Measurements from ENCODE around the gene HEPACAM.

HEPACAM gene

GRCh38 chr11:124875401-124875800, 60.4 kb downstream of the HEPACAM start:
- TF ChIP-seq POLR2AphosphoS5 (IDR thresholded peaks at IDR 0.05; ENCODE audit: low read depth, low read length) (no peak), PAX5 (IDR thresholded peaks at IDR 0.05; ENCODE audit: insufficient read depth, low read length, severe bottlenecking) (no peak), POU2F2 (IDR thresholded peaks at IDR 0.05; ENCODE audit: low read depth, low read length) (no peak), TAF1 (IDR thresholded peaks at IDR 0.05; ENCODE audit: low read depth, low read length) (no peak), POLR2A (IDR thresholded peaks at IDR 0.05; ENCODE audit: low read depth, low read length) (no peak), SPI1 (IDR thresholded peaks at IDR 0.05; ENCODE audit: low read depth, low read length) (no peak)
- no peak for FAIRE-seq
- no peak for DNase-seq (ENCODE audit: insufficient read length, low spot score)

- DNase-seq (ENCODE audit: insufficient read length, low spot score) (no peak), FAIRE-seq (no peak)
- no peak for TF ChIP-seq TAF1 (IDR thresholded peaks at IDR 0.05; ENCODE audit: low read depth, low read length)
- no peak for TF ChIP-seq POLR2AphosphoS5 (IDR thresholded peaks at IDR 0.05; ENCODE audit: low read depth, low read length)
- TF ChIP-seq POLR2A (IDR thresholded peaks at IDR 0.05; ENCODE audit: low read depth, low read length): no peak
- TF ChIP-seq SPI1 (IDR thresholded peaks at IDR 0.05; ENCODE audit: low read depth, low read length): no peak
- no peak for TF ChIP-seq POU2F2 (IDR thresholded peaks at IDR 0.05; ENCODE audit: low read depth, low read length)
- TF ChIP-seq PAX5 (IDR thresholded peaks at IDR 0.05; ENCODE audit: insufficient read depth, low read length, severe bottlenecking): no peak
Observed at GRCh38 chr11:124874571-124875255, 61.1 kb downstream of the HEPACAM start.

DNA sequence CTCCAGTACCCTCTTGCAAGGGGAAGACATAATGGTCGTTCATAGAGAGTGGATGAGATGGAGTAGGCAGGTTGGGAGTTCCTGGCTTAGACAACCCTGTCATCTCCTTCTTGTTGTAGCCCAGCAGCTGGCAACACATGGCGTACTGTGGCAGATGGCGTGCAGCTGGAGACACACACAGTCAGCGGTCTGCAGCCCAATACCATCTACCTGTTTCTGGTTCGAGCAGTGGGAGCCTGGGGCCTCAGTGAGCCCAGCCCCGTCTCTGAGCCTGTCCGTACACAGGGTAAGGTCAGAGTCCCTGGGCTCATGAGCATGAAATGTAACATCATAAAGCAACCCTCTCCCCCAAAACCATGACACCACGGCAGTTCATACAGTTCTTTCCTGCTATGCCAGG, 61.9 kb downstream of the HEPACAM start:
- no peak for FAIRE-seq
- TF ChIP-seq POU2F2 (IDR thresholded peaks at IDR 0.05; ENCODE audit: low read depth, low read length) (no peak), TAF1 (IDR thresholded peaks at IDR 0.05; ENCODE audit: low read depth, low read length) (no peak), POLR2AphosphoS5 (IDR thresholded peaks at IDR 0.05; ENCODE audit: low read depth, low read length) (no peak), PAX5 (IDR thresholded peaks at IDR 0.05; ENCODE audit: insufficient read depth, low read length, severe bottlenecking) (no peak), POLR2A (IDR thresholded peaks at IDR 0.05; ENCODE audit: low read depth, low read length) (no peak), SPI1 (IDR thresholded peaks at IDR 0.05; ENCODE audit: low read depth, low read length) (no peak)
- DNase-seq (ENCODE audit: insufficient read length, low spot score): no peak

GRCh38 chr11:124872741-124873140, 63.1 kb downstream of the HEPACAM start:
- TF ChIP-seq TAF1 (IDR thresholded peaks at IDR 0.05; ENCODE audit: low read depth, low read length): no peak
- TF ChIP-seq SPI1 (IDR thresholded peaks at IDR 0.05; ENCODE audit: low read depth, low read length): no peak
- no peak for TF ChIP-seq POU2F2 (IDR thresholded peaks at IDR 0.05; ENCODE audit: low read depth, low read length)
- TF ChIP-seq PAX5 (IDR thresholded peaks at IDR 0.05; ENCODE audit: insufficient read depth, low read length, severe bottlenecking): no peak
- TF ChIP-seq POLR2AphosphoS5 (IDR thresholded peaks at IDR 0.05; ENCODE audit: low read depth, low read length): no peak
- no peak for TF ChIP-seq POLR2A (IDR thresholded peaks at IDR 0.05; ENCODE audit: low read depth, low read length)
- DNase-seq (ENCODE audit: insufficient read length, low spot score) (no peak), FAIRE-seq (no peak)

- FAIRE-seq (no peak), DNase-seq (ENCODE audit: insufficient read length, low spot score) (no peak)
- TF ChIP-seq POLR2AphosphoS5 (IDR thresholded peaks at IDR 0.05; ENCODE audit: low read depth, low read length) (no peak), TAF1 (IDR thresholded peaks at IDR 0.05; ENCODE audit: low read depth, low read length) (no peak), SPI1 (IDR thresholded peaks at IDR 0.05; ENCODE audit: low read depth, low read length) (no peak), PAX5 (IDR thresholded peaks at IDR 0.05; ENCODE audit: insufficient read depth, low read length, severe bottlenecking) (no peak), POU2F2 (IDR thresholded peaks at IDR 0.05; ENCODE audit: low read depth, low read length) (no peak), POLR2A (IDR thresholded peaks at IDR 0.05; ENCODE audit: low read depth, low read length) (no peak)
Observed at GRCh38 chr11:124872280-124872679, 63.6 kb downstream of the HEPACAM start.

GRCh38 chr11:124870430-124870829, 65.4 kb downstream of the HEPACAM start:
- DNase-seq (ENCODE audit: insufficient read length, low spot score): no peak
- FAIRE-seq: no peak
- no peak for TF ChIP-seq SPI1 (IDR thresholded peaks at IDR 0.05; ENCODE audit: low read depth, low read length)
- TF ChIP-seq POLR2AphosphoS5 (IDR thresholded peaks at IDR 0.05; ENCODE audit: low read depth, low read length): no peak

DNA sequence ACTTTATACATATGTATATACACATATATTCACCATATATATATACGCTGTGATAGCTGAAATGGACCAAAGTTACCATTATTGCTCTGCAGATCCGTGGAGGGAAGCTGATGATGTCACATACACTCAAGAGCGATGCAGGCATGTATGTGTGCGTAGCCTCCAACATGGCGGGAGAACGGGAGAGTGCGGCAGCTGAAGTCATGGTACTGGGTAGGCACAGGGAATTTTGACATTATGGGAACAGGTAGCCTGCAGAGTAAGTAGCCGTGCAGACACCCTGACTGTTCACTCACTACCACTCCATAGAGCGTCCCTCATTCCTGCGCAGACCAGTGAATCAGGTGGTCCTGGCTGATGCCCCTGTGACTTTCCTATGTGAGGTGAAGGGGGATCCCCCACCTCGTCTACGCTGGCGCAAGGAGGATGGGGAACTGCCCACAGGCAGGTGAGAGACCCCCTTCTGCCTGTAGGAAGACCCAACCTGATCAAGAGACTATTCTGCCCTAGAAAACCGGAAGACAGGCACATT, 65.9 kb downstream of the HEPACAM start:
- FAIRE-seq: no peak
- TF ChIP-seq SPI1 (IDR thresholded peaks at IDR 0.05; ENCODE audit: low read depth, low read length) (no peak), POLR2A (IDR thresholded peaks at IDR 0.05; ENCODE audit: low read depth, low read length) (no peak), POU2F2 (IDR thresholded peaks at IDR 0.05; ENCODE audit: low read depth, low read length) (no peak), POLR2AphosphoS5 (IDR thresholded peaks at IDR 0.05; ENCODE audit: low read depth, low read length) (no peak), PAX5 (IDR thresholded peaks at IDR 0.05; ENCODE audit: insufficient read depth, low read length, severe bottlenecking) (no peak), TAF1 (IDR thresholded peaks at IDR 0.05; ENCODE audit: low read depth, low read length) (no peak)
- no peak for DNase-seq (ENCODE audit: insufficient read length, low spot score)

GRCh38 chr11:124869331-124869730, 66.5 kb downstream of the HEPACAM start:
- DNase-seq (ENCODE audit: insufficient read length, low spot score) (no peak), FAIRE-seq (no peak)
- no peak for TF ChIP-seq POU2F2 (IDR thresholded peaks at IDR 0.05; ENCODE audit: low read depth, low read length)
- TF ChIP-seq POLR2AphosphoS5 (IDR thresholded peaks at IDR 0.05; ENCODE audit: low read depth, low read length): no peak
- no peak for TF ChIP-seq POLR2A (IDR thresholded peaks at IDR 0.05; ENCODE audit: low read depth, low read length)
- no peak for TF ChIP-seq PAX5 (IDR thresholded peaks at IDR 0.05; ENCODE audit: insufficient read depth, low read length, severe bottlenecking)
- no peak for TF ChIP-seq SPI1 (IDR thresholded peaks at IDR 0.05; ENCODE audit: low read depth, low read length)
- TF ChIP-seq TAF1 (IDR thresholded peaks at IDR 0.05; ENCODE audit: low read depth, low read length): no peak

Data from GM12891 (cell line).